RWPE2 (cell line): ENCODE data around the gene PUS7.

Experiments used
- ATAC-seq: fragments of 200-7000 bp; cut with Tn5 transposase; 3 replicates; pipeline ENCODE4 v1.9.1; 2021; ENCODE audit warnings: low read depth
- DNase-seq: peaks from one replicate; pipeline ENCODE4 v3.0.0-alpha.2; 2020; ENCODE audit warnings: low spot score
- H3K27ac ChIP-seq: fragments of 450-650 bp; 2 replicates; pipeline ENCODE4 v1.5.1; 2017; ENCODE audit warnings: mild to moderate bottlenecking; ENCODE audit not compliant: poor library complexity, severe bottlenecking
- H3K27me3 ChIP-seq: fragments of 250-450 bp; sonication (Bioruptor Pico); 2 replicates; pipeline ENCODE4 v1.5.1; 2021; ENCODE audit warnings: mild to moderate bottlenecking, moderate library complexity; ENCODE audit not compliant: insufficient read depth, poor library complexity, severe bottlenecking
- H3K36me3 ChIP-seq: fragments of 250-450 bp; sonication (Bioruptor Pico); 2 replicates; pipeline ENCODE4 v1.5.1; 2020; ENCODE audit warnings: low read depth, mild to moderate bottlenecking, moderate library complexity
- H3K4me1 ChIP-seq: fragments of 250-450 bp; sonication (Bioruptor Pico); 2 replicates; pipeline ENCODE4 v1.5.1; 2021; ENCODE audit warnings: mild to moderate bottlenecking, moderate library complexity; ENCODE audit not compliant: insufficient read depth, poor library complexity, severe bottlenecking
- H3K4me3 ChIP-seq: fragments of 250-450 bp; sonication (Bioruptor Pico); 2 replicates; pipeline ENCODE4 v1.5.1; 2021; ENCODE audit warnings: mild to moderate bottlenecking, moderate library complexity; ENCODE audit not compliant: severe bottlenecking
- H3K9me3 ChIP-seq: fragments of 250-450 bp; sonication (Bioruptor Pico); 2 replicates; pipeline ENCODE4 v1.5.1; 2021; ENCODE audit warnings: mild to moderate bottlenecking, moderate library complexity; ENCODE audit not compliant: severe bottlenecking
- TF ChIP-seq, protein P1 (sequence below): fragments of 450-650 bp; IDR thresholded peaks from one replicate; pipeline ENCODE4 v1.5.1; 2017; ENCODE audit warnings: mild to moderate bottlenecking, moderate library complexity; ENCODE audit not compliant: poor library complexity, severe bottlenecking

PUS7 gene

DNA sequence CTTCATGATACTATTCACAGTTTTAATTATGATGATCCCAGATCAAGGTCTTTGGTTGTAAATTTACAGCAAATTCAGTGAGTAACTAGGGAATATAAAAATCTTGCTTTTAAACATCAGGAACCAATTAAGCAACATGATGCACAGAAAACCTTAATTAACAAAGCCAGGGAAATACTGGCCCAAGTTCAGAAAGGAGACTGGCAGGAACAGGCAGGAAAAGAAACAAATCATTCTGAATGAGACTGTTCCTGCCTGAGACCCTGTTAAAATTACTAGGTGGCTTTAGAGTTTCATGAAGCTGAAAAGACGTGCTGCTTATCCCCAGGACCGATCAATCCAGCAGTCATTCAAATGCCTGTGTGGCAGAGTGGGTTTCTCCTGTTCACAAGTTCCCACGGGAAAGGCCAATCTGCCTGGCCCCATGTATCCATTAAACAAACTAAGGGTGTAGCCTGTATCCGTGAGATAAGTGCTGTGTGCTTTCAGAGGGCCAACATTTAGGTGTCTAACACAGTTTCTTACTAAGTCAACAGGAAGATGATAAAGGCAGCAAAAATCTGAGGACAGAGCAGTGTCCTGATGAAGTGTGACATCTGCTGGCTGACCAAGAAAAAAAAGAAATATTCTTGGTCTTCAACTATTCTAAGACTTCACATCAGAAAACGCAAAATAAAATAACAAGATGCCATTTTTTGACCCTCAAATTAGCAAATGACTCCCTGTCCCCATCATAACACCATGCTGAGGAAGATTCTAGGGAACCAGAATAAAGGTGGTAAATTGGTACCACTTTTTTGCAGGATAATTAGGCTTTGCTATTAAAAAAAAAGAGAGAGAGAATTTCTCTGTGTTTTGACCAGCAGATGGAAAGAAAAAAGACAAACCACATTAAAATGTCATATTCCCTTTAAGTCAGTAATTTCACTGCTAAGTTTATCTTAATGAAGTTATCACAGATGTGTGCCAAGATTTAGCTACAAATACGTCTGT is 34.2 kb downstream of the PUS7 start:
- peaks cover 8% of the 10 kb centered on the region for H3K4me1 ChIP-seq
- H3K27ac ChIP-seq: peak overlapping the region; percentile 39
- no peak for DNase-seq
- H3K36me3 ChIP-seq: peaks cover 46% of the 10 kb centered on the region
- peak; percentile 81 for ATAC-seq
- TF ChIP-seq, protein P1, sequence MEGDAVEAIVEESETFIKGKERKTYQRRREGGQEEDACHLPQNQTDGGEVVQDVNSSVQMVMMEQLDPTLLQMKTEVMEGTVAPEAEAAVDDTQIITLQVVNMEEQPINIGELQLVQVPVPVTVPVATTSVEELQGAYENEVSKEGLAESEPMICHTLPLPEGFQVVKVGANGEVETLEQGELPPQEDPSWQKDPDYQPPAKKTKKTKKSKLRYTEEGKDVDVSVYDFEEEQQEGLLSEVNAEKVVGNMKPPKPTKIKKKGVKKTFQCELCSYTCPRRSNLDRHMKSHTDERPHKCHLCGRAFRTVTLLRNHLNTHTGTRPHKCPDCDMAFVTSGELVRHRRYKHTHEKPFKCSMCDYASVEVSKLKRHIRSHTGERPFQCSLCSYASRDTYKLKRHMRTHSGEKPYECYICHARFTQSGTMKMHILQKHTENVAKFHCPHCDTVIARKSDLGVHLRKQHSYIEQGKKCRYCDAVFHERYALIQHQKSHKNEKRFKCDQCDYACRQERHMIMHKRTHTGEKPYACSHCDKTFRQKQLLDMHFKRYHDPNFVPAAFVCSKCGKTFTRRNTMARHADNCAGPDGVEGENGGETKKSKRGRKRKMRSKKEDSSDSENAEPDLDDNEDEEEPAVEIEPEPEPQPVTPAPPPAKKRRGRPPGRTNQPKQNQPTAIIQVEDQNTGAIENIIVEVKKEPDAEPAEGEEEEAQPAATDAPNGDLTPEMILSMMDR: peak; percentile 77
- no peaks in the 10 kb centered on the region for H3K9me3 ChIP-seq
- H3K27me3 ChIP-seq: no peaks in the 10 kb centered on the region
- no peak overlapping the region for H3K4me3 ChIP-seq

DNA sequence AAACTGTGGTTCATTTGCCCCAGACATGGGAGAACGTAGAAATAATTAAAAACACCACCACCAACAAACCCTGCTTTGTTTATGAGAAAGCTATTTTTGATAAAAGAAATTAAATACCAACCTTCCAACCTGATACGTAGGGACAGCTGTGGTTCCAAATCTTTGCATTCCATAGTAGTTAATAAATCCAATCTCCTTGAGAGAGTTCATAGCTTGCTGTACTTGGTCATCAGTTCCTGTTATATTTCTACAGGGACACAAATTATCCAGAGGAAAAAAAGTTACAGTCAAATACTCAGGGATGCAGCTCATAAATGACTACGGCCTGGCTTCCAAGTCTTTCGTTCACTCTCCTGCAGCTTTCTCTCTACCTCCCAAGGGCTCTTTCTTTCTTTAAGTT is 41.1 kb downstream of the PUS7 start:
- no peak overlapping the region for H3K4me3 ChIP-seq
- no peaks in the 10 kb centered on the region for H3K27me3 ChIP-seq
- H3K4me1 ChIP-seq: no peaks in the 10 kb centered on the region
- TF ChIP-seq, protein P1: no peak
- no peak overlapping the region for H3K27ac ChIP-seq
- H3K36me3 ChIP-seq: peaks cover 61% of the 10 kb centered on the region
- H3K9me3 ChIP-seq: no peaks in the 10 kb centered on the region
- ATAC-seq: no peak
- no peak for DNase-seq

DNA sequence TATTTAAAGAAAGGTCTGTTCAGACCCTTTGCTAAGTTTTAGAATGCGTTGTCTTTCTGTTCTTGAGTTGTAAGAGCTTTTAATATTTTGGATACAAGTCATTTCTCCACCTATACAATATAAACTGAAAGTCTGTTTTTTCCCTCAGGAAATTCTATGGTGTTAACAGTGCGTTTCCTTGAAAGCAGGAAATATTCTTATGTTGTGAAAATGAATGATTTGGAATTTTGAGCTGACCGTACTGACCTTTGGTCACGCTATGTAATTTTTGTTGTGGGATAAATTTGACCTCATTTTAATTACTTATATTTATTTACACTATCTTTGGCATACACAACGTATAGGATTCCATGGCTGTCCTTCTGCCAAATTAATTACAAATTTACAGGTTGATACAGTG is 43.5 kb downstream of the PUS7 start:
- no peak for ATAC-seq
- H3K4me3 ChIP-seq: no peak overlapping the region
- TF ChIP-seq, protein P1: no peak
- H3K27ac ChIP-seq: no peak overlapping the region
- DNase-seq: no peak
- no peaks in the 10 kb centered on the region for H3K9me3 ChIP-seq
- no peaks in the 10 kb centered on the region for H3K27me3 ChIP-seq
- H3K36me3 ChIP-seq: peaks cover 51% of the 10 kb centered on the region
- H3K4me1 ChIP-seq: no peaks in the 10 kb centered on the region

DNA sequence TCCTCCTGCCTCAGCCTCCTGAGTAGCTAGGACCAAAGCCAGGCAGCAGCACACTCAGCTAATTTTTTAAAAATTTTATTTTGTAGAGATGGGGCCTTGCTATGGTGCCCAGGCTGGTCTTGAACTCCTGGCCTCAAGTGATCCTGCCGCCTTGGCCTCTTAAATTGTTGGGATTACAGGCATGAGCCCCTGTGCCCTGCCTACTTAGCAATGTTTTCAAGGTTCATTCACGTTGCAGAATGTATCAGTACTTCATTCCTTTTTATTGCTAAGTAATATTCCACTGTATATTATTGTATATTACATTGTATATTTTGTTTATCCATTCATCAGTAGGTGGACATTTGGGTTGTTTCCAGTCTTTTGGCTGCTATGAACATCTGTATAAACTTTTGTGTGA is 44.2 kb downstream of the PUS7 start:
- Histone ChIP-seq H3K4me3 (no peak overlapping the region), H3K27ac (no peak overlapping the region), H3K36me3 (peaks cover 49% of the 10 kb centered on the region), H3K9me3 (no peaks in the 10 kb centered on the region), H3K27me3 (no peaks in the 10 kb centered on the region), H3K4me1 (no peaks in the 10 kb centered on the region)
- DNase-seq (no peak), ATAC-seq (no peak)
- TF ChIP-seq, protein P1: no peak

DNA sequence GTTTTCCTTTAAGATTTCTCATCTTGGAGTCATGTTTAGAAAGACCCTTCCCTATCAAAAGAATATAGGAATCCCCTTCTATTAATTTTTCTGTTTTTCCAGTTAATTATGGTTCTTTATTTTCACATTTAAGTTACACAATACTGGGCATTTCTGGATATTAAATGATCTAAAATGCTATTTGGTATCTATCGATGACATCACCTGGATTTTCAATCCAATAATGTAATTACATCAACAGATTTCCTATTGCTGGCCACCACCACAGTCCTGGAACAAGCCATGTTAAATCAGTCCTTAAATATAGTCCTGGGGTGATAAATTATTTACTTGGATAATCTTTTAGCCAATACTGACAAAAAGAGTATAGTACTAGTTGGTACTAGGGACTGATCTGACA is 48.0 kb downstream of the PUS7 start:
- Histone ChIP-seq H3K27ac (no peak overlapping the region), H3K27me3 (no peaks in the 10 kb centered on the region), H3K36me3 (peaks cover 34% of the 10 kb centered on the region), H3K9me3 (no peaks in the 10 kb centered on the region), H3K4me3 (no peak overlapping the region), H3K4me1 (no peaks in the 10 kb centered on the region)
- DNase-seq (no peak), ATAC-seq (no peak)
- TF ChIP-seq, protein P1: no peak
